HL-60 (cell line): ENCODE results near the gene ADGRL3.

ENCODE experiments used
- DNase-seq, 2 experiments: peaks; one replicate each; pipeline ENCODE4 v3.0.0-alpha.2; 2010 to 2020; ENCODE audit warnings: low read depth in 1 of 2, low spot score in 1 of 2
- H3K27ac ChIP-seq: fragments of 250-450 bp; sonication (Bioruptor Pico); replicated peaks from 2 replicates; pipeline ENCODE4 v1.5.1; 2020; ENCODE audit warnings: mild to moderate bottlenecking, moderate library complexity
- H3K27me3 ChIP-seq: fragments of 250-450 bp; sonication (Bioruptor Pico); 2 replicates; pipeline ENCODE4 v1.5.1; 2021; ENCODE audit warnings: mild to moderate bottlenecking, moderate library complexity; ENCODE audit not compliant: insufficient read depth, poor library complexity, severe bottlenecking
- H3K4me3 ChIP-seq: replicated peaks from 2 replicates; pipeline ENCODE4 v1.5.1; 2011; ENCODE audit warnings: mild to moderate bottlenecking, control low read depth, low read length; ENCODE audit not compliant: insufficient read depth
- CTCF ChIP-seq: IDR thresholded peaks from one replicate; pipeline ENCODE4 v1.5.1; 2011; ENCODE audit warnings: low read length, control low read depth, inconsistent platforms; ENCODE audit not compliant: insufficient read depth
- GABPA ChIP-seq: IDR thresholded peaks from 2 replicates; pipeline ENCODE4 v1.6.1; 2012; ENCODE audit warnings: low read depth
- POLR2AphosphoS5 ChIP-seq: IDR thresholded peaks from 2 replicates; pipeline ENCODE4 v1.6.1; 2012; ENCODE audit warnings: low read depth
- REST ChIP-seq: IDR thresholded peaks from 2 replicates; pipeline ENCODE4 v1.6.1; 2012; ENCODE audit warnings: low read depth; ENCODE audit not compliant: insufficient replicate concordance
- SPI1 ChIP-seq: IDR thresholded peaks from 2 replicates; pipeline ENCODE4 v1.6.1; 2012; ENCODE audit warnings: low read depth, mild to moderate bottlenecking, borderline replicate concordance

Gene ADGRL3

GRCh38 chr4:61915501-61915900, 715.4 kb downstream of the ADGRL3 start:
- TF ChIP-seq GABPA (no peak), REST (no peak), CTCF (no peak), POLR2AphosphoS5 (no peak), SPI1 (no peak)
- Histone ChIP-seq H3K27me3 (no peaks in the 10 kb centered on the region), H3K4me3 (no peak overlapping the region), H3K27ac (no peak overlapping the region)
- DNase-seq = no peak

- Histone ChIP-seq H3K4me3 (no peak overlapping the region), H3K27me3 (no peaks in the 10 kb centered on the region), H3K27ac (no peak overlapping the region)
- TF ChIP-seq POLR2AphosphoS5 (no peak), SPI1 (no peak), CTCF (no peak), GABPA (no peak), REST (no peak)
- DNase-seq = no peak
Observed at GRCh38 chr4:61918507-61918906, 718.4 kb downstream of the ADGRL3 start.

GRCh38 chr4:61918987-61919386, 718.9 kb downstream of the ADGRL3 start:
- no peak for DNase-seq
- no peak overlapping the region for H3K4me3 ChIP-seq
- H3K27me3 ChIP-seq = no peaks in the 10 kb centered on the region
- no peak overlapping the region for H3K27ac ChIP-seq
- TF ChIP-seq CTCF (no peak), SPI1 (no peak), REST (no peak), GABPA (no peak), POLR2AphosphoS5 (no peak)
